Activated B cell treated with CpG ODN at 0.5 μM for 24 hours (primary cell): ENCODE measurements around the gene TMEM135. TPM values are rescaled to one million over a fixed set of nuclear protein-coding genes. Genes with fewer than 3 reads are reported as not detected.

Experiments used
- ATAC-seq: fragments of 200-7000 bp; cut with Tn5 transposase; one replicate; pipeline ENCODE4 v1.10.0; 2021; ENCODE audit warnings: low read depth, mild to moderate bottlenecking, moderate library complexity
- CTCF ChIA-PET: fragments of 350-600 bp; sonication (Branson Sonifier 250); formaldehyde crosslinking; loops from one replicate; lab custom pipeline; 2021; ENCODE audit warnings: antibody characterized with exemption; lab: Charles Lee
- POLR2A ChIA-PET: fragments of 350-600 bp; sonication (Branson Sonifier 250); formaldehyde crosslinking; loops from one replicate; lab custom pipeline; 2021; ENCODE audit warnings: antibody characterized with exemption; lab: Charles Lee
- DNase-seq: peaks from one replicate; pipeline ENCODE4 v3.0.0; 2022
- H3K27ac Mint-ChIP-seq: one replicate; pipeline ENCODE4 v1.8.0; 2020; ENCODE audit warnings: mixed read lengths
- H3K27me3 Mint-ChIP-seq: one replicate; pipeline ENCODE4 v1.8.0; 2021; ENCODE audit warnings: mixed read lengths
- H3K36me3 Mint-ChIP-seq: one replicate; pipeline ENCODE4 v1.8.0; 2021; ENCODE audit warnings: low read depth, mixed read lengths
- H3K4me1 Mint-ChIP-seq: one replicate; pipeline ENCODE4 v1.8.0; 2021; ENCODE audit warnings: mixed read lengths
- H3K4me3 Mint-ChIP-seq: one replicate; pipeline ENCODE4 v1.8.0; 2020; ENCODE audit warnings: mild to moderate bottlenecking, mixed read lengths
- H3K9me3 Mint-ChIP-seq: one replicate; pipeline ENCODE4 v1.8.0; 2020; ENCODE audit warnings: mixed read lengths
- intact Hi-C: fragments of 100-400 bp; cut with micrococcal nuclease; formaldehyde crosslinking; loops from one replicate; pipeline ENCODE4 v1.15.1; 2024
- total RNA-seq: library from RNA; stranded (reverse); gene quantifications from 2 replicates; pipeline ENCODE4 v1.2.3, GENCODE V29; 2022
- TF ChIP-seq, protein P1 (sequence below): fragments of 200-600 bp; IDR thresholded peaks from one replicate; pipeline ENCODE4 v1.8.0; 2022; ENCODE audit warnings: antibody characterized with exemption, mild to moderate bottlenecking

The TMEM135 gene
- total RNA-seq, 1 donor from 2014 or later = 10.1 TPM

DNA sequence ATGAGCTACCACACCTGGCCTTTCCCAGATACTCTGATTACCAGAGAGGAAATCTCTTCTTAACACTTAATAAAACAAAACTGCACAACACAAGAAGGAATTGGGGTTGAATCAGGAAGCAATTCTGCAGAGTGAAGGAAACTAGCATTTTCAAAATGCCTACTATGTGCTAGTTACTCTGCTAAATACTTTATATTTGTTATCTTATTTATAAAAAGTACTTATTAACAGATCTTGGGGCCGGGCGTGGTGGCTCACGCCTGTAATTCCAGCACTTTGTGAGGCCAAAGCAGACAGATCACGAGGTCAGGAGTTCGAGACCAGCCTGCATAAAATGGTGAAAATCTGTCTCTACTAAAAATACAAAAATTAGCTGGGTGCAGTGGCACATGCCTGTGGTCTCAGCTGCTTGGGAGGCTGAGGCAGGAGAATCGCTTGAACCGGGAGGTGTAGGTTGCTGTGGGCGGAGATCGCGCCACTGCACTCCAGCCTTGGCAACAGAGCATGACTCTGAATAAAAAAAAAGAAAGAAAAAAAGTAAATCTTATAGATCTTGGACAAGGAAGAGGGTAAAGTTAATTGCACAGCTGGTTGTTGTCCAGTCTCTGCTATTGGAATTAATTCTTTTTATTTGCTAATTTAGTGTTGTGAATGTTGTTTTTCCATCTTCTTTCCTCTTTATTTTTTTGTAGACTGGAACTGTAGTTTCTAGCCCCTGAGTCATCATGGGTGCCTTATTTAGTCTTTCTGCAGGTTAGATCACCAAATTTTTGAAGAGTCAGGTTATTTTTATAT lies 22.1 kb downstream of the TMEM135 start:
- H3K4me1 Mint-ChIP-seq = peaks cover 4% of the 10 kb centered on the region
- no peak overlapping the region for H3K27ac Mint-ChIP-seq
- no peak for DNase-seq
- ChIA-PET POLR2A (no interaction called here), CTCF (no interaction called here)
- H3K36me3 Mint-ChIP-seq = no peaks in the 10 kb centered on the region
- H3K27me3 Mint-ChIP-seq = no peaks in the 10 kb centered on the region
- intact Hi-C loops = no loop called here
- TF ChIP-seq, protein P1, sequence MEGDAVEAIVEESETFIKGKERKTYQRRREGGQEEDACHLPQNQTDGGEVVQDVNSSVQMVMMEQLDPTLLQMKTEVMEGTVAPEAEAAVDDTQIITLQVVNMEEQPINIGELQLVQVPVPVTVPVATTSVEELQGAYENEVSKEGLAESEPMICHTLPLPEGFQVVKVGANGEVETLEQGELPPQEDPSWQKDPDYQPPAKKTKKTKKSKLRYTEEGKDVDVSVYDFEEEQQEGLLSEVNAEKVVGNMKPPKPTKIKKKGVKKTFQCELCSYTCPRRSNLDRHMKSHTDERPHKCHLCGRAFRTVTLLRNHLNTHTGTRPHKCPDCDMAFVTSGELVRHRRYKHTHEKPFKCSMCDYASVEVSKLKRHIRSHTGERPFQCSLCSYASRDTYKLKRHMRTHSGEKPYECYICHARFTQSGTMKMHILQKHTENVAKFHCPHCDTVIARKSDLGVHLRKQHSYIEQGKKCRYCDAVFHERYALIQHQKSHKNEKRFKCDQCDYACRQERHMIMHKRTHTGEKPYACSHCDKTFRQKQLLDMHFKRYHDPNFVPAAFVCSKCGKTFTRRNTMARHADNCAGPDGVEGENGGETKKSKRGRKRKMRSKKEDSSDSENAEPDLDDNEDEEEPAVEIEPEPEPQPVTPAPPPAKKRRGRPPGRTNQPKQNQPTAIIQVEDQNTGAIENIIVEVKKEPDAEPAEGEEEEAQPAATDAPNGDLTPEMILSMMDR = no peak
- ATAC-seq = no peak
- H3K9me3 Mint-ChIP-seq = no peaks in the 10 kb centered on the region
- H3K4me3 Mint-ChIP-seq = no peak overlapping the region

GRCh38 chr11:87061766-87062165 lies 24.0 kb downstream of the TMEM135 start:
- Mint-ChIP-seq H3K36me3 (no peaks in the 10 kb centered on the region), H3K9me3 (no peaks in the 10 kb centered on the region), H3K4me1 (peaks cover 6% of the 10 kb centered on the region), H3K27me3 (no peaks in the 10 kb centered on the region), H3K27ac (no peak overlapping the region), H3K4me3 (no peak overlapping the region)
- ATAC-seq (no peak), DNase-seq (no peak)
- ChIA-PET POLR2A (no interaction called here), CTCF (no interaction called here)
- TF ChIP-seq, protein P1 = no peak
- intact Hi-C loops = no loop called here

DNA sequence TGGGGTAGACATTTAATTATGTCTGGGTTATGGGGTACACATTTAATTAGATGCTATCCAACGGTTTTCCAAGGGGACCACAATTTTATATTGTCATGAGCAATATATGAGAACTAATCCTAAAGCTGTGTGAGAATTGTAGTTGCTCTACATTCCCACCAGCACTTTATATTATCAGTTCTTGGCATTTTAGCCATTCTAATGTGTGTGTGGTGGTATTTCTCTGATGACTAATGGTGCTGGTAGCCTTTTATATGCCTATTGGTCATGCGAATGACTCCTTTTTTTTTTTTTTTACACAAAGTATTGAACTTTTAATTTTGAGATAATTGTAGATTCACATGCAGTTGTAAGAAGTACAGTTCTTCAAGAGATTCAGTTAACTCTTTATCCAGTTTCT lies 26.2 kb downstream of the TMEM135 start:
- Mint-ChIP-seq H3K4me3 (no peak overlapping the region), H3K9me3 (no peaks in the 10 kb centered on the region), H3K36me3 (no peaks in the 10 kb centered on the region), H3K27ac (no peak overlapping the region), H3K4me1 (peaks cover 2% of the 10 kb centered on the region), H3K27me3 (no peaks in the 10 kb centered on the region)
- ChIA-PET POLR2A (no interaction called here), CTCF (no interaction called here)
- ATAC-seq (no peak), DNase-seq (no peak)
- TF ChIP-seq, protein P1 = no peak
- intact Hi-C loops = no loop called here

DNA sequence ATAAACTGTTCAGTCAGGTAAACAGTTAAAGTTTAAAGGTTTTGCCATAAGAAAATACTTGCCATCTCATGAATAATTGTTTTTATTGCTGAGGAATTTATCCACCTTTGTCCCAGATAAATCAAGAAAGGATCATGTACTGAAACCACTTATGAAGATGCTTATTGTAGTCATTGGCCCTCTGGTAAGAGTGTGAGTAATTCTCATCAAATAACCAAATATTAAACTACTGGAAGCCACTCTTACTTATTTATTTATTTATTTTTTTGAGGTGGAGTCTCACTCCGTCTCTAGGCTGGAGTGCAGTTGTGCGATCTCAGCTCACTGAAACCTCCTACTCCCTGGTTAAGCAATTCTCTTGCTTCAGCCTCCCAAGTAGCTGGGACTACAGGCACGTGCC lies 35.1 kb downstream of the TMEM135 start:
- TF ChIP-seq, protein P1 = no peak
- Mint-ChIP-seq H3K4me1 (no peaks in the 10 kb centered on the region), H3K27ac (no peak overlapping the region), H3K36me3 (peaks cover 34% of the 10 kb centered on the region), H3K4me3 (no peak overlapping the region), H3K9me3 (peaks cover 2% of the 10 kb centered on the region), H3K27me3 (no peaks in the 10 kb centered on the region)
- no peak for DNase-seq
- POLR2A ChIA-PET = no interaction called here
- no peak for ATAC-seq
- intact Hi-C loops = no loop called here
- CTCF ChIA-PET = no interaction called here

GRCh38 chr11:87076260-87076783 lies 38.6 kb downstream of the TMEM135 start:
- H3K27ac Mint-ChIP-seq = no peak overlapping the region
- TF ChIP-seq, protein P1 = no peak
- peaks cover 3% of the 10 kb centered on the region for H3K4me1 Mint-ChIP-seq
- no peak overlapping the region for H3K4me3 Mint-ChIP-seq
- CTCF ChIA-PET = no interaction called here
- no peak for DNase-seq
- POLR2A ChIA-PET = no interaction called here
- no peak for ATAC-seq
- H3K36me3 Mint-ChIP-seq = peaks cover 26% of the 10 kb centered on the region
- H3K9me3 Mint-ChIP-seq = peaks cover 2% of the 10 kb centered on the region
- intact Hi-C loops = no loop called here
- no peaks in the 10 kb centered on the region for H3K27me3 Mint-ChIP-seq
